Esophagus squamous epithelium (tissue), 5 donors: ENCODE results near the gene MPPE1. TPM values are rescaled to one million over a fixed set of nuclear protein-coding genes. Genes with fewer than 3 reads are reported as not detected.

ENCODE experiments used
- DNase-seq: peaks from one replicate; lab custom pipeline; 2025; lab: John Stamatoyannopoulos, UW
- H3K27ac ChIP-seq, 4 donors: fragments of 200-600 bp; sonication (generic); one replicate each; pipeline ENCODE4 v1.5.1; 2016 to 2019; ENCODE audit warnings: mild to moderate bottlenecking in 1 of 4
- H3K27me3 ChIP-seq, 4 donors: fragments of 200-600 bp; sonication (generic); 1 replicate in 3 of 4; 2 replicates in 1 of 4; pipeline versions ENCODE4 v1.5.1 to v1.6.0; 2017 to 2021; ENCODE audit warnings: antibody characterized with exemption in 1 of 4
- H3K36me3 ChIP-seq, 3 donors: fragments of 200-600 bp; sonication (generic); one replicate each; pipeline ENCODE4 v1.5.1; 2016 to 2019
- H3K4me1 ChIP-seq, 3 donors: fragments of 200-600 bp; sonication (generic); one replicate each; pipeline ENCODE4 v1.5.1; 2017 to 2019
- H3K4me3 ChIP-seq, 4 donors: fragments of 200-600 bp; sonication (generic); 1 replicate in 3 of 4; 2 replicates in 1 of 4; pipeline ENCODE4 v1.5.1; 2016 to 2019; ENCODE audit warnings: mild to moderate bottlenecking in 2 of 4, moderate library complexity in 1 of 4
- H3K9me3 ChIP-seq, 3 donors: fragments of 200-600 bp; sonication (generic); one replicate each; pipeline ENCODE4 v1.5.1; 2016 to 2019
- POLR2A ChIP-seq, 4 donors: fragments of 450-650 bp; IDR thresholded peaks; one replicate each; pipeline ENCODE4 v1.6.1; 2017; ENCODE audit warnings: antibody characterized with exemption in 4 of 4, mild to moderate bottlenecking in 4 of 4, moderate library complexity in 3 of 4
- WGBS, 2 donors: methylation state at CpG; one replicate each; pipeline ENCODE4 v1.1.5; 2018; 5-methylcytosine and 5-hydroxymethylcytosine counted together
- intact Hi-C: fragments of 100-400 bp; cut with DNase I; formaldehyde crosslinking; loops from one replicate; pipeline ENCODE4 v1.15.0; 2022
- total RNA-seq, 4 donors: library from RNA; depleted of rRNA; stranded (reverse); fragments of >200 nt; gene quantifications; one replicate each; pipeline ENCODE4 v1.1.0, GENCODE V29; 2016
- TF ChIP-seq, protein P1 (sequence below), 6 experiments: fragments of 450-650 bp in 4 of 6; fragments of 200-600 bp in 2 of 6; sonication (generic) in 2 of 6; IDR thresholded peaks; one replicate each; pipeline ENCODE4 v1.5.1; 2016 to 2019; ENCODE audit warnings: antibody characterized with exemption in 6 of 6, mild to moderate bottlenecking in 4 of 6, moderate library complexity in 4 of 6
- donor health status: DM: yes; HTN: yes; CAD: no.

The MPPE1 gene
- total RNA-seq, 4 donors from 2014 or later = 13.9 to 22.4 (median 15.6) TPM

DNA sequence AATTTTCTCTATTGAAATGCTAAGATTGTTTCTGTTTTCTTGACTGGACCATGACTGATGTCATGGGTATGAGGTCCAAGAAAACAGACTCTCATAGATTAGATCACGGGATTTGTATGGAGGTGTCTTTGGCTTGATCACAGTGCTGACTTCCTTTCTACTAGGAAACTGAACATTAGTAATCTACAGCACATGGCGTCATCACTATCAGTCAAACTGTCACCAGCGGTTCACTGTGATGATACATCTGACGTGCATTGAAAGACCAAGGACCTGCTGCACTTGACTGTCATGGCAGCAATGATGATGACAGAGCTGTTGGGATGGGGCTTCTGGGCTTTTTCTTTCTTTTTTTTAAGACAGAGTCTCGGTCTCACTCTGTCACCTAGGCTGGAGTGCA, 45.0 kb upstream of the MPPE1 start:
- Histone ChIP-seq H3K27me3 (no peaks in the 10 kb centered on the region), H3K36me3 (no peaks in the 10 kb centered on the region), H3K9me3 (peaks cover 0 to 26% (median 15%) of the 10 kb centered on the region in 3 donors), H3K4me1 (peaks cover 11 to 51% (median 33%) of the 10 kb centered on the region in 3 donors), H3K4me3 (no peak overlapping the region), H3K27ac (peak overlapping the region in 1 of 4 donors; percentile 5)
- TF ChIP-seq, protein P1, sequence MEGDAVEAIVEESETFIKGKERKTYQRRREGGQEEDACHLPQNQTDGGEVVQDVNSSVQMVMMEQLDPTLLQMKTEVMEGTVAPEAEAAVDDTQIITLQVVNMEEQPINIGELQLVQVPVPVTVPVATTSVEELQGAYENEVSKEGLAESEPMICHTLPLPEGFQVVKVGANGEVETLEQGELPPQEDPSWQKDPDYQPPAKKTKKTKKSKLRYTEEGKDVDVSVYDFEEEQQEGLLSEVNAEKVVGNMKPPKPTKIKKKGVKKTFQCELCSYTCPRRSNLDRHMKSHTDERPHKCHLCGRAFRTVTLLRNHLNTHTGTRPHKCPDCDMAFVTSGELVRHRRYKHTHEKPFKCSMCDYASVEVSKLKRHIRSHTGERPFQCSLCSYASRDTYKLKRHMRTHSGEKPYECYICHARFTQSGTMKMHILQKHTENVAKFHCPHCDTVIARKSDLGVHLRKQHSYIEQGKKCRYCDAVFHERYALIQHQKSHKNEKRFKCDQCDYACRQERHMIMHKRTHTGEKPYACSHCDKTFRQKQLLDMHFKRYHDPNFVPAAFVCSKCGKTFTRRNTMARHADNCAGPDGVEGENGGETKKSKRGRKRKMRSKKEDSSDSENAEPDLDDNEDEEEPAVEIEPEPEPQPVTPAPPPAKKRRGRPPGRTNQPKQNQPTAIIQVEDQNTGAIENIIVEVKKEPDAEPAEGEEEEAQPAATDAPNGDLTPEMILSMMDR (IDR thresholded peaks at IDR 0.05) = no peak
- no peak for TF ChIP-seq POLR2A (IDR thresholded peaks at IDR 0.05)
- WGBS, 2 donors = 65 to 72% methylated on average over 5 of the region's 5 CpGs
- intact Hi-C loops = no loop called here
- no peak for DNase-seq

GRCh38 chr18:11951390-11951851, 43.3 kb upstream of the MPPE1 start:
- H3K27me3 ChIP-seq = no peaks in the 10 kb centered on the region
- H3K9me3 ChIP-seq = peaks cover 0 to 9% (median 0%) of the 10 kb centered on the region in 3 donors
- H3K27ac ChIP-seq = peak overlapping the region in 3 of 4 donors; percentile 11 to 72 (median 44)
- H3K4me1 ChIP-seq = peaks cover 25 to 68% (median 43%) of the 10 kb centered on the region in 3 donors
- TF ChIP-seq, protein P1 (IDR thresholded peaks at IDR 0.05) = no peak
- no peak for TF ChIP-seq POLR2A (IDR thresholded peaks at IDR 0.05)
- H3K4me3 ChIP-seq = no peak overlapping the region
- DNase-seq = no peak
- H3K36me3 ChIP-seq = no peaks in the 10 kb centered on the region
- 72 to 77% methylated on average over 6 to 8 of the region's 9 CpGs for WGBS, 2 donors
- intact Hi-C loops = no loop called here

- Histone ChIP-seq H3K4me3 (no peak overlapping the region), H3K27ac (peak overlapping the region in 2 of 4 donors; percentile 11 to 44), H3K4me1 (peaks cover 28 to 73% (median 48%) of the 10 kb centered on the region in 3 donors), H3K27me3 (no peaks in the 10 kb centered on the region), H3K9me3 (peaks cover 0 to 3% (median 0%) of the 10 kb centered on the region in 3 donors), H3K36me3 (no peaks in the 10 kb centered on the region)
- intact Hi-C loops = no loop called here
- 61 to 66% methylated on average over 4 to 5 of the region's 5 CpGs for WGBS, 2 donors
- DNase-seq = no peak
- TF ChIP-seq, protein P1 (IDR thresholded peaks at IDR 0.05) = no peak
- no peak for TF ChIP-seq POLR2A (IDR thresholded peaks at IDR 0.05)
Observed at GRCh38 chr18:11950824-11951223, 42.7 kb upstream of the MPPE1 start.

DNA sequence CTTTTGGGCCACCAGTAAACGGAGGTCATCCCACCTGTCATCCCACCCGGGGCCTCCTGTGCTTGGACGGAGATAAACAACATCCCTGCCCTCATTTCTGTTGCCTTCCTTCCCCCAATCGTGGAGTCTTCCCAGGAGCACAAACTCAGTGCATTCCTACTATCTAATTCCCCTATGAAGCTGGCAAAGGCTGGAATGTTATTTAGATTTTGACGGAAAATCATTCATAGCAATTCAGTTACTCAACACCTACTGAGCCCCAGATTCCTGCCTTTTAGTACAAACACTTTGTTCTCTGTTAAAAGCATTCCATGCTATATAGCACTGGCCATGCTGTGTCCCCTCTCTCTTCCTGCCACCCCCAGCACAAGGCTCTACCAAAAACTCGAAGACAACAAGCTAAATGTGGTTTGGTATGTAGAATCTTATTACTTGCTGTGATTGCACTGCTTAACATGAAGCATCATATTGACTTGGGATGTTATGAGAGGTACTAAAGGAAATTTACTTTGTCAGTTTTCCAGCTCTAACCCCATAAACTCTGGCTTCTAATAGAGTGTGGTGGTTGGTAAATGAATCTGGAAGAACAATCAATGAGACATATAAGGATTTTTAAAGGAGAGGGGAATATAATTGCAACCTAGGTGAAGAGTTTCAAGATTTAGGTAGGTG, 40.9 kb upstream of the MPPE1 start:
- peak overlapping the region; percentile 66 to 98 (median 96) for H3K27ac ChIP-seq
- TF ChIP-seq, protein P1 (IDR thresholded peaks at IDR 0.05) = no peak
- no peak for TF ChIP-seq POLR2A (IDR thresholded peaks at IDR 0.05)
- H3K36me3 ChIP-seq = no peaks in the 10 kb centered on the region
- no peak overlapping the region for H3K4me3 ChIP-seq
- H3K27me3 ChIP-seq = no peaks in the 10 kb centered on the region
- no peaks in the 10 kb centered on the region for H3K9me3 ChIP-seq
- peaks cover 22 to 69% (median 40%) of the 10 kb centered on the region in 3 donors for H3K4me1 ChIP-seq
- DNase-seq = no peak
- intact Hi-C loops = loop anchor here (5.0 kb wide), 1 partner anchor 43 kb away; no protein-coding TSS in a partner anchor
- 60 to 64% methylated on average over 6 of the region's 6 CpGs for WGBS, 2 donors
